ENCODE measurements around the gene HCST.

The HCST gene

DNA sequence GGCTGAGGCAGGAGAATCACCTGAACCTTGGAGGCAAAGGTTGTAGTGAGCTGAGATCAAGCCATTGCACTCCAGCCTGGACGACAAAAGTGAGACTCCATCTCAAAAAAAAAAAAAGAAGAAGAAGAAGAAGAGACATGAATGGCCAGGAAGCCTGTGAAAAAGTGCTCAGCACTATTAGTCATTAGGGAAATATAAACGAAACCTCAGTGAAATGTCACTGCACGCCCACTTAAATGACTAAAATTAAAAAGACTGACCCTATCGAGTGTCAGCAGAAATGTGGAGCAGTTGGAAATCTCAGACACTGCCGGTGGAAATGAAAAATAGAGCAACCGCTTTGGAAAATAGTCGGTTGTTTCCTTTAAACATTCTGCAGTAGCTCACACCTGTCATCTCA lies 11.3 kb downstream of the HCST start:
- Histone ChIP-seq H3K36me3 (ENCODE audit: control insufficient read depth in 1 of 2, insufficient read depth in 2 of 2, low read length in 2 of 2) (no peaks in the 10 kb centered on the region), H3K9me3 (ENCODE audit: control insufficient read depth in 1 of 2, low read length in 2 of 2) (no peaks in the 10 kb centered on the region), H3K4me3 (ENCODE audit: low read depth in 1 of 2, low read length in 2 of 2) (no peak overlapping the region), H3K27ac (ENCODE audit: low read depth, low read length) (no peak overlapping the region), H3K27me3 (ENCODE audit: control insufficient read depth in 1 of 2, insufficient read depth in 2 of 2, low read length in 2 of 2) (no peaks in the 10 kb centered on the region), H3K9ac (ENCODE audit: low read depth in 1 of 2, low read length in 2 of 2) (no peak overlapping the region), H3K4me1 (ENCODE audit: control insufficient read depth in 1 of 2, insufficient read depth in 2 of 2, low read length in 2 of 2) (no peaks in the 10 kb centered on the region)

DNA sequence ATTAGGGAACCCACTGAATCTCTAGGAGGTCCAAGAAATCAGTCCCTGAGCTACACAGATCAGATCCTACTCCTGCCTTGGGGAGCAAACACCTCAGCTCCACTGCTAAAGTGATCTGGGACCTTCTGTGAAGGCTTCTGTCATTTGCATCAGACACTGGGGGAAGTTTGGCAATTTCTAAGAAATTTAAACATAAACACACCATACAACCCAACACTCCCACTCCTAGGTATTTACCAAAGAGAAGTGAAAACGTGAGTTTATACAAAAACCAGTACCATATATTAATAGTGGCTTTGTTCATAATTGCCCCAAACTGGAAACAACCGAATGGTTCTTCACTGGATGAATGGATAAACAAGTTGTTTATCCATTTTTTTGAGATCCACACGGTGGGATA lies 13.1 kb downstream of the HCST start:
- Histone ChIP-seq H3K27ac (ENCODE audit: low read depth, low read length) (no peak overlapping the region), H3K9ac (ENCODE audit: low read depth in 1 of 2, low read length in 2 of 2) (no peak overlapping the region), H3K36me3 (ENCODE audit: control insufficient read depth in 1 of 2, insufficient read depth in 2 of 2, low read length in 2 of 2) (no peaks in the 10 kb centered on the region), H3K4me3 (ENCODE audit: low read depth in 1 of 2, low read length in 2 of 2) (no peak overlapping the region), H3K9me3 (ENCODE audit: control insufficient read depth in 1 of 2, low read length in 2 of 2) (no peaks in the 10 kb centered on the region), H3K27me3 (ENCODE audit: control insufficient read depth in 1 of 2, insufficient read depth in 2 of 2, low read length in 2 of 2) (no peaks in the 10 kb centered on the region), H3K4me1 (ENCODE audit: control insufficient read depth in 1 of 2, insufficient read depth in 2 of 2, low read length in 2 of 2) (no peaks in the 10 kb centered on the region)

DNA sequence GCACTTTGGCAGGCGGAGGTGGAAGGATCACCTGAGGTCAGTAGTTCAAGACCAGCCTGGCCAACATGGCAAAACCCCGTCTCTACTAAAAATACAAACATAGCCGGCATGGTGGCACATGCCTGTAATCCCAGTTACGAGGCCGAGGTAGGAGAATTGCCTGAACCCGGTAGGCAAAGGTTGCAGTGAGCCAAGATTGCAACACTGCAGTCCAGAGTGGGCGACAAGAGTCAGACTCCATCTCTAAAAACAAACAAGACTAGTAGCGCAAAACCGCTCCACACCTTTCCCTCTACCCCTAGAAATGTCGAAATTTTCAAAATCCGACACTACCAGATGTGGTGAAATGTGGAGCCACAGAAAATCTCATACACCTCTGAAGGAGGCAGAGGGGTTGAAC lies 17.0 kb downstream of the HCST start:
- H3K9ac ChIP-seq (ENCODE audit: low read depth in 1 of 2, low read length in 2 of 2) = no peak overlapping the region
- no peaks in the 10 kb centered on the region for H3K9me3 ChIP-seq (ENCODE audit: control insufficient read depth in 1 of 2, low read length in 2 of 2)
- no peaks in the 10 kb centered on the region for H3K36me3 ChIP-seq (ENCODE audit: control insufficient read depth in 1 of 2, insufficient read depth in 2 of 2, low read length in 2 of 2)
- no peak overlapping the region for H3K27ac ChIP-seq (ENCODE audit: low read depth, low read length)
- H3K27me3 ChIP-seq (ENCODE audit: control insufficient read depth in 1 of 2, insufficient read depth in 2 of 2, low read length in 2 of 2) = no peaks in the 10 kb centered on the region
- H3K4me1 ChIP-seq (ENCODE audit: control insufficient read depth in 1 of 2, insufficient read depth in 2 of 2, low read length in 2 of 2) = no peaks in the 10 kb centered on the region
- H3K4me3 ChIP-seq (ENCODE audit: low read depth in 1 of 2, low read length in 2 of 2) = no peak overlapping the region

DNA sequence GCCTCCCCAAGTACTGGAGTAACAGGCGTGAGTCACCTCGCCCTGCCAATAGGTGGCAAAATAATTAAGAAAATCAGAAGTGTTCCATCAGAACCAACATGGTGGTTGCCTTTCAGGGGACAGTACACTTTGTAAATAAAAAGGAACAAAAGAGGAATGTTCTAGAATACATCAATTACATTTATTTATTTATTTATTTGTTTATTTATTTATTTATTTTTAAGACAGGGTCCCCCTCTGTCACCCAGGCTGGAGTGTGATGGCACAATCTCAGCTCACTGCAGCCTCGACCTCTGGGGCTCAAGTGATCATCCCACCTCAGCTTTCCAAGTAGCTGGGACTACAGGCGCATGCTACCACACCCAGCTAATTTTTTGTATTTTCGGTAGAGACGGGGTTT lies 18.7 kb downstream of the HCST start:
- H3K4me1 ChIP-seq (ENCODE audit: control insufficient read depth in 1 of 2, insufficient read depth in 2 of 2, low read length in 2 of 2) = no peaks in the 10 kb centered on the region
- no peak overlapping the region for H3K9ac ChIP-seq (ENCODE audit: low read depth in 1 of 2, low read length in 2 of 2)
- H3K4me3 ChIP-seq (ENCODE audit: low read depth in 1 of 2, low read length in 2 of 2) = no peak overlapping the region
- no peaks in the 10 kb centered on the region for H3K9me3 ChIP-seq (ENCODE audit: control insufficient read depth in 1 of 2, low read length in 2 of 2)
- no peak overlapping the region for H3K27ac ChIP-seq (ENCODE audit: low read depth, low read length)
- H3K36me3 ChIP-seq (ENCODE audit: control insufficient read depth in 1 of 2, insufficient read depth in 2 of 2, low read length in 2 of 2) = no peaks in the 10 kb centered on the region
- H3K27me3 ChIP-seq (ENCODE audit: control insufficient read depth in 1 of 2, insufficient read depth in 2 of 2, low read length in 2 of 2) = peaks cover 0 to 6% of the 10 kb centered on the region in 2 donors

DNA sequence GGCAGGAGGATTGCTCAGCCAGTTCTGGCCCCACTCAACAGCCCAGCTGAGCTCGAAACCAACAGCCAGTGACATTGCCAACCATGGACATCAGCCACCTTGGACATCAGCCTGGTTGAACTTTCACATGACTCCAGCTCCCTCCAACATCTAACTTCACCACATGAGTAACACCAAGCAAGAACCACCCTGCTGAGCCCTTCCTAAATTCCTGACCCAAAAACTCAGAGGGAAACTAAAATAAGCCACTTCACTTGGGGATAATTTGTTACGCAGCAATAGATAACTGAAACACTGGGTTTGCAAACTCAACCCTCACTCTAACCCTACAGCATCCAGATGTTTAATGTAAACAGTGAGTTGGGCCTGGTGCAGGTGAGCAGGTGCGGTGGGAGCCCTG lies 23.2 kb downstream of the HCST start:
- Histone ChIP-seq H3K27me3 (ENCODE audit: control insufficient read depth in 1 of 2, insufficient read depth in 2 of 2, low read length in 2 of 2) (peaks cover 0 to 7% of the 10 kb centered on the region in 2 donors), H3K36me3 (ENCODE audit: control insufficient read depth in 1 of 2, insufficient read depth in 2 of 2, low read length in 2 of 2) (no peaks in the 10 kb centered on the region), H3K4me3 (ENCODE audit: low read depth in 1 of 2, low read length in 2 of 2) (no peak overlapping the region), H3K9ac (ENCODE audit: low read depth in 1 of 2, low read length in 2 of 2) (no peak overlapping the region), H3K4me1 (ENCODE audit: control insufficient read depth in 1 of 2, insufficient read depth in 2 of 2, low read length in 2 of 2) (no peaks in the 10 kb centered on the region), H3K9me3 (ENCODE audit: control insufficient read depth in 1 of 2, low read length in 2 of 2) (no peaks in the 10 kb centered on the region), H3K27ac (ENCODE audit: low read depth, low read length) (no peak overlapping the region)

GRCh38 chr19:35928507-35928906 lies 26.2 kb downstream of the HCST start:
- Histone ChIP-seq H3K4me1 (ENCODE audit: control insufficient read depth in 1 of 2, insufficient read depth in 2 of 2, low read length in 2 of 2) (peaks cover 4 to 5% of the 10 kb centered on the region in 2 donors), H3K36me3 (ENCODE audit: control insufficient read depth in 1 of 2, insufficient read depth in 2 of 2, low read length in 2 of 2) (no peaks in the 10 kb centered on the region), H3K27ac (ENCODE audit: low read depth, low read length) (no peak overlapping the region), H3K4me3 (ENCODE audit: low read depth in 1 of 2, low read length in 2 of 2) (no peak overlapping the region), H3K9ac (ENCODE audit: low read depth in 1 of 2, low read length in 2 of 2) (no peak overlapping the region), H3K9me3 (ENCODE audit: control insufficient read depth in 1 of 2, low read length in 2 of 2) (no peaks in the 10 kb centered on the region), H3K27me3 (ENCODE audit: control insufficient read depth in 1 of 2, insufficient read depth in 2 of 2, low read length in 2 of 2) (peaks cover 0 to 7% of the 10 kb centered on the region in 2 donors)

DNA sequence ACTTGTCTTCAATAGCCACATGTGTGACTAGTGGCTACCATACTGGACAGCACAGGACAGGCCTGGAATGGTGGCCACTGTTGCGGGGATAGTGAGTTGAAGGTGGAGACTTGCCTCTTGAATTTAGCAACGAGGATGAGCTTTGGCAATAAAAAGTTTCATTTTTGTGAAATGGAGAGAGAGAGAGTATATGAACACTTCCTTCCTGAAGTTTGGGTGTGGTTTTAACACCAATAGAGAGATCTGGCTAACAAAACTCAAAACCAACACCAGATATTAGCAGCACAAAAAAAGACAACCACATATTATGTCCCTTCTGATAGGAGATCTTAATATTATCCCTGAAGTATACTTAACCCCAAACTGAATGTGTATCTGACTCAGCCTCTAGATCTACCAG lies 27.5 kb downstream of the HCST start:
- H3K27ac ChIP-seq (ENCODE audit: low read depth, low read length) = no peak overlapping the region
- H3K27me3 ChIP-seq (ENCODE audit: control insufficient read depth in 1 of 2, insufficient read depth in 2 of 2, low read length in 2 of 2) = peaks cover 0 to 7% of the 10 kb centered on the region in 2 donors
- no peak overlapping the region for H3K9ac ChIP-seq (ENCODE audit: low read depth in 1 of 2, low read length in 2 of 2)
- H3K36me3 ChIP-seq (ENCODE audit: control insufficient read depth in 1 of 2, insufficient read depth in 2 of 2, low read length in 2 of 2) = no peaks in the 10 kb centered on the region
- no peak overlapping the region for H3K4me3 ChIP-seq (ENCODE audit: low read depth in 1 of 2, low read length in 2 of 2)
- no peaks in the 10 kb centered on the region for H3K9me3 ChIP-seq (ENCODE audit: control insufficient read depth in 1 of 2, low read length in 2 of 2)
- H3K4me1 ChIP-seq (ENCODE audit: control insufficient read depth in 1 of 2, insufficient read depth in 2 of 2, low read length in 2 of 2) = peaks cover 4 to 5% of the 10 kb centered on the region in 2 donors

GRCh38 chr19:35931161-35931873 lies 29.0 kb downstream of the HCST start:
- Histone ChIP-seq H3K36me3 (ENCODE audit: control insufficient read depth in 1 of 2, insufficient read depth in 2 of 2, low read length in 2 of 2) (no peaks in the 10 kb centered on the region), H3K4me1 (ENCODE audit: control insufficient read depth in 1 of 2, insufficient read depth in 2 of 2, low read length in 2 of 2) (peaks cover 10 to 15% of the 10 kb centered on the region in 2 donors), H3K27ac (ENCODE audit: low read depth, low read length) (no peak overlapping the region), H3K9me3 (ENCODE audit: control insufficient read depth in 1 of 2, low read length in 2 of 2) (no peaks in the 10 kb centered on the region), H3K27me3 (ENCODE audit: control insufficient read depth in 1 of 2, insufficient read depth in 2 of 2, low read length in 2 of 2) (no peaks in the 10 kb centered on the region), H3K4me3 (ENCODE audit: low read depth in 1 of 2, low read length in 2 of 2) (peak overlapping the region; percentile 54 to 62), H3K9ac (ENCODE audit: low read depth in 1 of 2, low read length in 2 of 2) (peak overlapping the region; percentile 32 to 67)

- no peaks in the 10 kb centered on the region for H3K27me3 ChIP-seq (ENCODE audit: control insufficient read depth in 1 of 2, insufficient read depth in 2 of 2, low read length in 2 of 2)
- no peaks in the 10 kb centered on the region for H3K9me3 ChIP-seq (ENCODE audit: control insufficient read depth in 1 of 2, low read length in 2 of 2)
- no peak overlapping the region for H3K27ac ChIP-seq (ENCODE audit: low read depth, low read length)
- no peak overlapping the region for H3K4me3 ChIP-seq (ENCODE audit: low read depth in 1 of 2, low read length in 2 of 2)
- no peak overlapping the region for H3K9ac ChIP-seq (ENCODE audit: low read depth in 1 of 2, low read length in 2 of 2)
- H3K36me3 ChIP-seq (ENCODE audit: control insufficient read depth in 1 of 2, insufficient read depth in 2 of 2, low read length in 2 of 2) = no peaks in the 10 kb centered on the region
- peaks cover 14 to 18% of the 10 kb centered on the region in 2 donors for H3K4me1 ChIP-seq (ENCODE audit: control insufficient read depth in 1 of 2, insufficient read depth in 2 of 2, low read length in 2 of 2)
Measured at GRCh38 chr19:35931874-35932202, 29.5 kb downstream of the HCST start.

DNA sequence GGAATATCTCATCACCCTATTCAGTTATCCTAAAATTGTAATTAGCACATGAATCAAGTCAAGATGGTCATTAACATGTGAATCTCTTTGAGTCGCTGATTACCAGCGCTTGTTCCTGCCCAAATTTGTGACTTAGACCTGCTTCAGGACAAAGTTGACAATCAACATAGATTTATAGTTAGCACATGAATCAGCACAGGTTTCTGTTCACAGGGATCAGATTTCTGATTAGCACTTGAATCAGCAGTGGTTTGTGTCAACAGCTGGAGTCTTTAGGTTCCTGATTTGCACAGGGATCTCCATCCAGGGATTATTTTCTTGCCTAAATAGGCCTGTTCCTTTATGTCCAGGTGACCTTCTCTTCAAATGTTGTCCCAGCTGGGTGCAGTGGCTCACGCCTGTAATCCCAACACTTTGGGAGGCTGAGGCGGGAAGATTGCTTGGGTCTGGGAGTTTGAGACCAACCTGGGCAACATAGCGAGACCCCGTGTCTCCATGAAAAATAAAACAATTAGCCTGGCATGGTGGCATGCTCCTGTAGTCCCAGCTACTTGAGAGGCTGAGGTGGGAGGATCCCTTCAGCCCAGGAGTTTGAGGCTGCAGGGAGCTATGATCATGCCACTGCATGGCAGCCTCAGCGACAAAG lies 30.1 kb downstream of the HCST start:
- H3K9me3 ChIP-seq (ENCODE audit: control insufficient read depth in 1 of 2, low read length in 2 of 2) = no peaks in the 10 kb centered on the region
- no peak overlapping the region for H3K27ac ChIP-seq (ENCODE audit: low read depth, low read length)
- no peaks in the 10 kb centered on the region for H3K36me3 ChIP-seq (ENCODE audit: control insufficient read depth in 1 of 2, insufficient read depth in 2 of 2, low read length in 2 of 2)
- peaks cover 19 to 23% of the 10 kb centered on the region in 2 donors for H3K4me1 ChIP-seq (ENCODE audit: control insufficient read depth in 1 of 2, insufficient read depth in 2 of 2, low read length in 2 of 2)
- H3K9ac ChIP-seq (ENCODE audit: low read depth in 1 of 2, low read length in 2 of 2) = no peak overlapping the region
- H3K27me3 ChIP-seq (ENCODE audit: control insufficient read depth in 1 of 2, insufficient read depth in 2 of 2, low read length in 2 of 2) = no peaks in the 10 kb centered on the region
- no peak overlapping the region for H3K4me3 ChIP-seq (ENCODE audit: low read depth in 1 of 2, low read length in 2 of 2)

Data from duodenal mucosa (tissue), 2 donors.